Lung microvascular endothelial cell (primary cell): ENCODE results near the gene GIGYF1. TPM values are rescaled to one million over a fixed set of nuclear protein-coding genes. Genes with fewer than 3 reads are reported as not detected.
A peak's percentile ranks its signal among the peaks of the same experiment; 100 is the strongest.
"Not testable (repeated sequence)": the region's sequence is repeated elsewhere in the genome, so short reads cannot be mapped to it uniquely, and the experiment has no call there.

ENCODE experiments used
- DNase-seq, 2 donors: peaks; one replicate each; pipeline versions ENCODE4 v3.0.0 to v3.0.0-alpha.2; 2010; ENCODE audit warnings: low read depth in 2 of 2
- total RNA-seq: library from RNA; depleted of rRNA; stranded (reverse); fragments of >200 nt; gene quantifications from 2 replicates; pipeline ENCODE4 v1.2.1, GENCODE V29; 2014

The GIGYF1 gene, protein sequence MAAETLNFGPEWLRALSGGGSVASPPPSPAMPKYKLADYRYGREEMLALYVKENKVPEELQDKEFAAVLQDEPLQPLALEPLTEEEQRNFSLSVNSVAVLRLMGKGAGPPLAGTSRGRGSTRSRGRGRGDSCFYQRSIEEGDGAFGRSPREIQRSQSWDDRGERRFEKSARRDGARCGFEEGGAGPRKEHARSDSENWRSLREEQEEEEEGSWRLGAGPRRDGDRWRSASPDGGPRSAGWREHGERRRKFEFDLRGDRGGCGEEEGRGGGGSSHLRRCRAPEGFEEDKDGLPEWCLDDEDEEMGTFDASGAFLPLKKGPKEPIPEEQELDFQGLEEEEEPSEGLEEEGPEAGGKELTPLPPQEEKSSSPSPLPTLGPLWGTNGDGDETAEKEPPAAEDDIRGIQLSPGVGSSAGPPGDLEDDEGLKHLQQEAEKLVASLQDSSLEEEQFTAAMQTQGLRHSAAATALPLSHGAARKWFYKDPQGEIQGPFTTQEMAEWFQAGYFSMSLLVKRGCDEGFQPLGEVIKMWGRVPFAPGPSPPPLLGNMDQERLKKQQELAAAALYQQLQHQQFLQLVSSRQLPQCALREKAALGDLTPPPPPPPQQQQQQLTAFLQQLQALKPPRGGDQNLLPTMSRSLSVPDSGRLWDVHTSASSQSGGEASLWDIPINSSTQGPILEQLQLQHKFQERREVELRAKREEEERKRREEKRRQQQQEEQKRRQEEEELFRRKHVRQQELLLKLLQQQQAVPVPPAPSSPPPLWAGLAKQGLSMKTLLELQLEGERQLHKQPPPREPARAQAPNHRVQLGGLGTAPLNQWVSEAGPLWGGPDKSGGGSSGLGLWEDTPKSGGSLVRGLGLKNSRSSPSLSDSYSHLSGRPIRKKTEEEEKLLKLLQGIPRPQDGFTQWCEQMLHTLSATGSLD (N-terminal part only)
- total RNA-seq, result 8.1 and 14.9 TPM in 2 replicates

DNA sequence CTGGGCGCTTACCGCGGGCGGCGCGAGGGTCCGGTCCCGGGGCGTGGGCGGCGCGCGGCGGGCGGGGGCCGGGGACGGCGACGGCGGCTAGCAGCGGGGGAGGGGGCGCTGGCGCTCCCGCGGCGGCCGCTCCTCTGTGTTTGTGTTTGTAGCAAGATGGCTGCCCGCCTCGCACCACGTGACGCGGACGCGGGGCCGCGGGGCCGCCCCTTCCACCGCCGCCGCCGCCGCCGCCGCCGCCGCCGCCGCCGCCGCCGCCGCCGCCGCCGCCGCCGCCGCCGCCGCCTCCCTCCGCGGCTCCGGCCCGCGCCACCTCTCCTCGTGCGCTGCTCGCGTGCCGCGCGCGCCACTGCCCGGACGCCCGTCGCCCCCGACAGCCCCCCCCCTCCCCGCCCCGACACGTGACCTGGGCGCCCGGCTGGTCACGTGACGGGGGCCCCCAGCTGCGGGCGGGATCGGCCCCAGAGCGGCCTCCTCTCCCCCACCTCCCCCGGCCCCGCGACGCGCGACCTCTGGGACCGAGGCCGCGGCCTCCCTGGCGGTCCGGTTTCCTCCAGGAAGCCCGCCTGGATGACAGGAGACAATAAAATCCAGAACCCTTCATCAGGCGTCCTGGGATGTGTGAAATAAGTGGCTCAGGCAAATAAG is at the start of gene GIGYF1:
GIGYF1 (minus strand) TSS at position 153 of the 648 bp plus-strand sequence. CDS start 6,012 bp downstream, outside the sequence.
- DNase-seq, result peak; percentile 62 to 80

DNA sequence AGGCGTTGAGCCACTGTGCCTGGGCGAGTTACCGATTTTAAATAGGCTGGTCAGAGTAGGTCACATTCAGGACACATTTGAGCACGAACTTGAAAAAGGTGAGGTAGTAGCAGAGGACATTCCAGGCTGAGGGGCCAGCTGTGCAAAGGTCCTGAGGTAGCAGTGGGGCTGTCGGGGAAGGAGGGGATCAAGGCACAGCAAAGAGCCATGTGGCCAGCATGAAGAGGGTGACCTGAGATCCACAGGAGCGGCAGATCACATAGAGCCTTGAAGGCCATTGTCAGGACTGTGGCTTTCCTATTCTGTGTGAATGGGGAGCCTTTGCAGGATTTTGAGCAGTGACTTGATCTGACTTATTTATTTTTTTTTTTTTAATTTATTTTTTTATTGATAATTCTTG is 45.9 kb upstream of the GIGYF1 start:
- DNase-seq, result no peak

DNA sequence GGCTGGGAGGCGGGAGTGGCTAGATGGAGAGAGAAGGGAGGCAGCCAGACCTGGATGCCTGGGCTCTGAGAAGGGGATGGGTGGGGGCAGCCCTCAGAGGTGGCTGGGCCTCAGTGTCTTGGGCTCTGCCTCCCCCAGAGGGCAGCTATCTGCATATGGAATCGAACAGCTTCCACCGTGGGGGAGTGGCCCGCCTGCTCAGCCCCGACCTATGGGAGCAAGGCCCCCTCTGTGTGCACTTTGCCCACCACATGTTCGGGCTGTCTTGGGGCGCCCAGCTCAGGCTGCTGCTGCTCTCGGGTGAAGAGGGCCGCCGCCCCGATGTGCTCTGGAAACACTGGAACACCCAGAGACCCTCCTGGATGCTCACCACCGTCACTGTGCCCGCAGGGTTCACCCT is 42.6 kb upstream of the GIGYF1 start:
- DNase-seq, result no peak

DNA sequence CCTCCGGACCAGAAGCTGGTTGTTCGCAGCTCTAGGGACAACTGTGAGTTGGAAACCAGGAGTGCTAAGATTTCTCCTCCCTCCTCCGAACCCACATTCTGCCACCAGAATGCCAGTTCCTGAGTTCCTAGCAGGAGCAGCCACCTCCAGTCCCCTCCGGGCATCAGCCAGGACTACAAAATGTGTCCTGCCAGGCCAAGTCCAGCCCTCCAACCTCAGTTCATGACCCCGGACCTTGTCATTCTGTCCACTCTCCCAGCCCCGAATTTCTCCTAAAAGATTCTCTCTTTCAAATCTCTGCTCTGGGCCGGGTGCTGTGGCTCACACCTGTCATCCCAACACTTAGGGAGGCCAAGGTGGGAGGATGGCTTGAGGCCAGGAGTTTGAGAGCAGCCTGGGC is 41.7 kb upstream of the GIGYF1 start:
- DNase-seq, result no peak

DNA sequence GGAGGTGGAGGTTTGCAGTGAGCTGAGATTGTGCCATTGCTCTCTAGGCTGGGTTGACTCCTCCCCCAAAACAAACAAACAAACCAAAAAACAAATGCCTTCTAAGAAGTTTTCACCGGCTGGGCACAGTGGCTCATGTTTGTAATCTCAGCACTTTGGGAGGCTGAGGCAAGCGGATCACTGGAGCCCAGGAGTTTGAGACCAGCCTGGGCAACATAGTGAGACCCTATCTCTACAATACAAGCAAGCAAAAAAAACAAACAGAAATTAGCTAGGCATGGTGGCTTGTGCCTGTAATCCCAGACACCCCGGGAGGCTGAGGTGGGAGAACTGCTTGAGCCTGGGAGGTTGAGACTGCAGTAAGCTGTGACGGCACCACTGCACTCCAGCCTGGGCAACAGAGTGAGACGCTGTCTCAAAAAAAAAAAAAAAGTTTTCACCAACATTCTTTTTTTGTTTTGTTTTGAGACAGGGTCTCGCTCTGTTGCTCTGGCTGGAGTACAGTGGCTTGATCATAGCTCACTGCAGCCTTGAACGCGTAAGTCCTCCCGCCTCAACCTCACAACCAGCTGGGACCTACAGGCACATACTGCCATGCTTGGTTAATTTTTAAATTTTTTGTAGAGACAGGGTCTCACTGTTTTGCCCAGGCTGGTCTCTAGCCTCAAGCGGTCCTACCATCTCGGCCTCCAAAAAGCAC is 38.0 kb upstream of the GIGYF1 start:
- DNase-seq, result no peak

DNA sequence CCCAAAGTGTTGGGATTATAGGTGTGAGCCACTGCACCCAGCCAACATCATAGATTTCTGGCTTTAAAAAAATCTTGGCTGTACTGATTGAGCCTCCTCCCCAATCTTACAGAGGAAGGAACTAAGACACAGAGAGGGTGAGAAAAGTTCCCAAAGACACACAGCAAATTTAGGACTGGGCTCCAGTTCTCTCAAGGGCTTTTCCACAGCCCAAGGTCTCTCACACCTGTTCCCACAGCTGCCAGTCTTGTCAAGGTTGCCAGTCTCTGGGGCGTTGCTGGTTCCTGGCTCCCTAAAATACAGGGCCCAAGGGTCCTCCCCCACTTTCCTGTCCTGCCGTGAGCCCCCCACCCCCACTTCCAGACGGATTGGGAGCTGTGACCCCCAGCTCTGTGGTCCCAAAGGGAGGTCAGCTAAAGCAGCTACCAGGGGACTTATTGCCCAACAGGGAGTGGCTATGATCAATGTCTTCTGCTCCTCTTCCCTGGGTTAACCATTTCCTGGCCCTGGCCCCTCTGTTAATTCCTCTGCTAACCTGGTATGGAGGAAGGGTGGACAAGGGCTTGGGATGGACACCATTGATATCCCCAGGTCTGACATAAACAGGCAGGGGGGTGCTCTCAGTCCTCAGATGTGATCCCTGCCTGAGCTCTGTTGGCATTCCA is 36.2 kb upstream of the GIGYF1 start:
- DNase-seq, result no peak

DNA sequence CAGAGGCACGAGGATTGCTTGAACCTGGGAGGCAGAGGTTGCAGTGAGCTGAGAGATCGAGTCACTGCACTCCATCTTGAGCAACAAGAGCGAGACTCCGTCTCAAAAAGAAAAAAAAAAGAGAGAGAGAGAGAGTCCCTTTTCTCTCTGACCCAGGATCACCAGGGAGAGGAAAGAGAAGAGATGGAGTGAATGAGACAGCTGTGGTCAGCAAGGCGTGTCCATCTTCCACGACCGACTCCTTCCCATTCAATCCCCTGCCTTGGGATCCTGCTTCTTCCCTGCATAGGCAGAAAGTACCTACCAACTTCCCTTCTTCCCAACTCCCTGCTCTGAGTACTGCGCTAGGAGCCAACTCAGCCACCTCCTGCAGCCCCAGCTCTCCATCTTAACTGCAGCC is 34.1 kb upstream of the GIGYF1 start:
- DNase-seq, result no peak

DNA sequence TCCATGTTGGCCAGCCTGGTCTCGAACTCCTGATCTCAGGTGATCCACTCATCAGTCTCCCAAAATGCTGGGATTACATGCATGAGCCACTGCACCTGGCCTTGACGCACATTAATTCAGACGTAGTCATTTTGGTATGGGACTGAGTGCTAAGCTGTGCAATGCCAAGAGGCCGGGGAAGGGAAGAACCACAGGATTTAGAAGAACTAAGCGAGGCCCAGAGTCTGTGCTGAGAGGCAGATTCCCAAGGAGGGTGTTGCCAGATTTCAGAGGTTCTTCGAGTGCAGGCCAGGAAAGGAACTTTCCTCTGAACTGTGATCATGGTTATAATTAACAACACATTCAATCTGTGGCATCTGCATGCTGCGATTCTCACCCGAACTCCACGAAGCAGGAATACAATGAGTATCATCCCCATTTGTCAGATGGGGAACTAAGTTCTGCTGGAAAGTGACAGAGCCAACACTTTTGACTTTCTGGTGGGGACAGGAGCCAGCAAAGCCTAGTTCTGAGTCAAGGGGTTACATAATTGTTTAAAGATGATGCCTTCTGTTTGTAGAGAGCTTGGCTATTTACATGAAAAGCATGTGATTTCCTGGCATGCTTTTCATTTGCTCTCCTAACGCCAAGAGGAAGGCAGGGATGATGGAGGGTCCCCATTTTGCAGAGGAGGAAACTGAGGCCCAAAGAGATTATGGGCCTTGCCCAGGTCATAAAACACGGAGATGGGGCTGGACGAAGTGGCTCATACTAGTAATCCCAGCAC is 33.1 kb upstream of the GIGYF1 start:
- no peak for DNase-seq

DNA sequence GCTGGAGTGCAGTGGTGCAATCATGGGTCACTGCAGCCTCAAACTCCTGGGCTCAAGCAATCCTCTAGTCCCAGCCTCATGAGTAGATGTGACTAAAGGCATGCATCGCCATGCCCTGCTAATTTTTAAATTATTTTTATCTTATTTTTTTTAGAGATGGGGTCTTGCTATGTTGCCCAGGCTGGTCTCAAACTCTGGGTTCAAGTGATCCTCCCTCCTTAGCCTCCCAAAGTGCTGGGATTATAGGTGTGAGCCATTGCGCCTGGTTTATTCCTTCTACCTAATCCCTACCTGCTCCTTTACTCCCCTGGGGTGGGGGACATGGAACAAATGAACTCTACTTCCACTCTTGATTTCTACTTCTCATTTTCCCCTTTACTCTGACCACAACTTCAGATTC is 30.3 kb upstream of the GIGYF1 start:
- DNase-seq, result not testable (repeated sequence)

DNA sequence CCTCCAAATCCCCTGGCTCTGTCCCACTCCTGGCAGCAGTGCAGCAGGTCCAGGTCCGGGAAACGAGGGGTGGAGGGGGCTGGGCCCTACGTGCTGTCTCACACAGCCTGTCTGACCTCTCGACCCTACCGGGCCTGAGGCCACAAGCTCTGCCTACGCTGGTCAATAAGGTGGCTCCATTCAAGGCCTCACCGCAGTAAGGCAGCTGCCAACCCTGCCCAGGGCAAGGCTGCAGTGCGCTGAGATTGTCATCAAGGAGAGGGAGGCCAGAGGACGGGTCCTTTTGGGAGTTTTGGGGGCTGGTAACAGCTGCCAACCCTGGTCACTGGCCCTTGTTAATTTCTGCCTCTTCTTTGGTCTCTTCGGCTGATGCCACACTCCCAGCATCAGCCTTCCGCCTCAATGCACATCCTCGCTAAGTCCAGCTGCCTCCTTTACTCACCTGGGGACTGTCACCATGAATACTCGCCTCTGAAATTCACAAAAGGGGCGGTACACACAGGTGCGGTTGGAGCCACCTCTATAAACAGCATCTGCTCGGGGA is 29.8 kb upstream of the GIGYF1 start:
- no peak for DNase-seq

DNA sequence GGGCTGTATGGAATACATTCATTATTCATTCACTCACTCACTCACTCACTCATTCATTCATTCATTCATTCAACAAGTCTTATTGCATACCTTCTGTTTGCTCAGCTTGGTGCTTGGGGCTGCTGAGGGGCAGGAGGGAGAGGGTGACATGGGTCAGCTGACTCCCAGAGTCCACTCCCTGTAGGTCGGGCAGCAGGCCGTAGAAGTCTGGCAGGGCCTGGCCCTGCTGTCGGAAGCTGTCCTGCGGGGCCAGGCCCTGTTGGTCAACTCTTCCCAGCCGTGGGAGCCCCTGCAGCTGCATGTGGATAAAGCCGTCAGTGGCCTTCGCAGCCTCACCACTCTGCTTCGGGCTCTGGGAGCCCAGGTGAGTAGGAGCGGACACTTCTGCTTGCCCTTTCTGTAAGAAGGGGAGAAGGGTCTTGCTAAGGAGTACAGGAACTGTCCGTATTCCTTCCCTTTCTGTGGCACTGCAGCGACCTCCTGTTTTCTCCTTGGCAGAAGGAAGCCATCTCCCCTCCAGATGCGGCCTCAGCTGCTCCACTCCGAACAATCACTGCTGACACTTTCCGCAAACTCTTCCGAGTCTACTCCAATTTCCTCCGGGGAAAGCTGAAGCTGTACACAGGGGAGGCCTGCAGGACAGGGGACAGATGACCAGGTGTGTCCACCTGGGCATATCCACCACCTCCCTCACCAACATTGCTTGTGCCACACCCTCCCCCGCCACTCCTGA is 28.6 kb upstream of the GIGYF1 start:
- no peak for DNase-seq

DNA sequence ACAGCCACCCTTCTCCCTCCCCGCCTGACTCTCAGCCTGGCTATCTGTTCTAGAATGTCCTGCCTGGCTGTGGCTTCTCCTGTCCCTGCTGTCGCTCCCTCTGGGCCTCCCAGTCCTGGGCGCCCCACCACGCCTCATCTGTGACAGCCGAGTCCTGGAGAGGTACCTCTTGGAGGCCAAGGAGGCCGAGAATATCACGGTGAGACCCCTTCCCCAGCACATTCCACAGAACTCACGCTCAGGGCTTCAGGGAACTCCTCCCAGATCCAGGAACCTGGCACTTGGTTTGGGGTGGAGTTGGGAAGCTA is 27.4 kb upstream of the GIGYF1 start:
- DNase-seq, result no peak

DNA sequence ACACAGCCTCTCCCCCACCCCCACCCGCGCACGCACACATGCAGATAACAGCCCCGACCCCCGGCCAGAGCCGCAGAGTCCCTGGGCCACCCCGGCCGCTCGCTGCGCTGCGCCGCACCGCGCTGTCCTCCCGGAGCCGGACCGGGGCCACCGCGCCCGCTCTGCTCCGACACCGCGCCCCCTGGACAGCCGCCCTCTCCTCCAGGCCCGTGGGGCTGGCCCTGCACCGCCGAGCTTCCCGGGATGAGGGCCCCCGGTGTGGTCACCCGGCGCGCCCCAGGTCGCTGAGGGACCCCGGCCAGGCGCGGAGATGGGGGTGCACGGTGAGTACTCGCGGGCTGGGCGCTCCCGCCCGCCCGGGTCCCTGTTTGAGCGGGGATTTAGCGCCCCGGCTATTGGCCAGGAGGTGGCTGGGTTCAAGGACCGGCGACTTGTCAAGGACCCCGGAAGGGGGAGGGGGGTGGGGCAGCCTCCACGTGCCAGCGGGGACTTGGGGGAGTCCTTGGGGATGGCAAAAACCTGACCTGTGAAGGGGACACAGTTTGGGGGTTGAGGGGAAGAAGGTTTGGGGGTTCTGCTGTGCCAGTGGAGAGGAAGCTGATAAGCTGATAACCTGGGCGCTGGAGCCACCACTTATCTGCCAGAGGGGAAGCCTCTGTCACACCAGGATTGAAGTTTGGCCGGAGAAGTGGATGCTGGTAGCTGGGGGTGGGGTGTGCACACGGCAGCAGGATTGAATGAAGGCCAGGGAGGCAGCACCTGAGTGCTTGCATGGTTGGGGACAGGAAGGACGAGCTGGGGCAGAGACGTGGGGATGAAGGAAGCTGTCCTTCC is 26.8 kb upstream of the GIGYF1 start:
- no peak for DNase-seq

DNA sequence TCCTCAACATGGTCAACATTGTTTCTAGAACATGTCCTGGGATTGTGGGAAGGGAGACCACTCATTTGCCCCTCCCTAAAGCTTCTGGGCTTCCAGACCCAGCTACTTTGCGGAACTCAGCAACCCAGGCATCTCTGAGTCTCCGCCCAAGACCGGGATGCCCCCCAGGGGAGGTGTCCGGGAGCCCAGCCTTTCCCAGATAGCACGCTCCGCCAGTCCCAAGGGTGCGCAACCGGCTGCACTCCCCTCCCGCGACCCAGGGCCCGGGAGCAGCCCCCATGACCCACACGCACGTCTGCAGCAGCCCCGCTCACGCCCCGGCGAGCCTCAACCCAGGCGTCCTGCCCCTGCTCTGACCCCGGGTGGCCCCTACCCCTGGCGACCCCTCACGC is 26.2 kb upstream of the GIGYF1 start, which contains the start of gene EPO:
EPO (plus strand) TSS at position 190 of the 392 bp plus-strand sequence. CDS start 513 bp downstream, outside the sequence.
- DNase-seq, result no peak

DNA sequence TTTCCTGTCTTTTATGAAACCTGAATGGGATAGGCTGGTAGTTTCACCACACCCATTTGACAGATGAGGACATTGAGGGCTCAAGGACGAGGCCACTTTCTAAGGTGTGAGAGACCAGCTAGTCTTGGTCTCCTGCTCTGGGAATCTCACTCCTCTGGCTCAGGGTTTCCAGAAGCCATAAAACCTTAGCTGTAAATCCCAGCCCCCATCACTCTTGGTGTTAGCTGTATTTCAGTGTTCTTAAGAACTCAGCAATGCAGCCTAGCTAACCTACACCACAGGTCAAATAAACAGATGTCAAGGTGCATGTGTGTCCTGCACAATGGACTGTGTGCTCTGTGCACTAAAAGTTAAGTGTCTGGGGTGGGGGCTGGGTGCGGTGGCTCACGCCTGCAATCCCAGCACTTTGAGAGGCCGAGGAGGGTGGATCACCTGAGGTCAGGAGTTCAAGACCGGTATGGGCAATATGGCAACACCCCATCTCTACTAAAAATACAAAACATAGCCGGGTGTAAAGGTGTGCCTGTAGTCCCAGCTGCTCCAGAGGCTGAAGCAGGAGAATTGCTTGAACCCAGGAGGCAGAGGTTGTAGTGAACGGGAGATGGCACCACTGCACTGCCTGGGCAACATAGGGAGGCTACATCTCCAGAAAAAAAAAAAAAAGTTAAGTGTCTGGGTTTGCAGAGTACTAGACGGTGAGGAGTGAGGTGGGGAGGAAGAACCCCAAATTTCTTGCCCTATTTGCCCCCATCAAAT is 25.7 kb upstream of the GIGYF1 start:
- peak in 1 of 2 donors; percentile 8 for DNase-seq

DNA sequence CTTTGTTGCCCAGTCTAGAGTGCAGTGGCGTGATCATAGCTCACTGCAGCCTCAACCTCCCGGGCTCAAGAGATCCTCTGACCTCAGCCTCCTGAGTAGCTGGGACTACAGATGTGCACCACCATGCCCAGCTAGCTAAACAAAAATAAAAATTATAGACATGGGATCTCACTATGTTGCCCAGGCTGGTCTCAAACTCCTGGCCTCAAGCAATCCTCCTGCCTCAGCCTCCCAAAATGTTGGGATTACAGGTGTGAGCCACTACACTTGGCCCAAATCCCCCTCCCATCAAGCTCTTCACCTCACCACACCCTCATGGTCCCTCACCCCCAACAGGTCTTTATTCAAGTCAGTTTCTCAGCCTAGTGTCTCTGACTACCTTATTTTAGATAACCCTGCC is 23.0 kb upstream of the GIGYF1 start:
- DNase-seq, result not testable (repeated sequence)

DNA sequence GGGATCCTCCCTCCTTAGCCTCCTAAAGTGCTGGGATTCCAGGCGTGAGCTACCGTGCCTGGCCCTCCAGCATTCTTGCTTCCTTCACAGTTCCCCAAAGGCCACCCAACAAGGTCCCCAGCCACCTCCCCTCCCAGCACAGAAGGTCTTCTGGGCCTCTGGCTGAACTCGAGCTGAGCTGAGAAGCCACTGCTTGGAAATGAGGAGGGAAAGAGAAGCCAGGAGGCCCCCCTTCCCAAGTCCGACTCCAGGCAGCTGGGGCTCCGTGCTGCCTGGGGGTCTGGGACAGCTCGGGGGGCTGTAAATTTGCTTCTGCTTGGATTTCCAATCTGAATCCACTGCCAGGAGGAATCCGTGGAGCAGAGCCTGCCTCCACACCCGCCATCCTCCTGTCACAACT is 20.7 kb upstream of the GIGYF1 start:
- DNase-seq, result no peak
